Measurements from ENCODE around the gene RPL3. TPM values are rescaled to one million over a fixed set of nuclear protein-coding genes. Genes with fewer than 3 reads are reported as not detected.

RPL3 gene
- total and polyA plus RNA-seq, 7 experiments from 2014 or later, result 1,611 to 5,509 (median 3,848) TPM

GRCh38 chr22:39288135-39288898 is 31.1 kb downstream of the RPL3 start:
- H3K4me3 ChIP-seq (ENCODE audit: low read length), result no peak overlapping the region
- DNase-seq, result no peak
- H3K9me3 ChIP-seq (ENCODE audit: control insufficient read depth in 2 of 3, low read length in 3 of 3), result peaks cover 0 to 7% (median 0%) of the 10 kb centered on the region in 3 experiments
- no peaks in the 10 kb centered on the region for H3K36me3 ChIP-seq (ENCODE audit: control insufficient read depth in 2 of 3, insufficient read depth in 3 of 3, low read length in 3 of 3)
- Mint-ChIP-seq H3K4me1 (peaks cover 0 to 14% (median 5%) of the 10 kb centered on the region in 7 donors), H3K4me3 (no peak overlapping the region), H3K36me3 (peaks cover 0 to 3% (median 0%) of the 10 kb centered on the region in 5 donors), H3K9me3 (peaks cover 0 to 16% (median 5%) of the 10 kb centered on the region in 11 donors), H3K27me3 (peaks cover 0 to under 1% (median 0%) of the 10 kb centered on the region in 5 donors), H3K27ac (no peak overlapping the region)
- ChIA-PET CTCF (interaction anchor here (0.6 kb wide), 1 partner anchor 26 kb away, joined by 3 read pairs; no protein-coding TSS in a partner anchor), POLR2A (no interaction called here)
- no peaks in the 10 kb centered on the region for H3K4me1 ChIP-seq (ENCODE audit: control insufficient read depth in 2 of 2, insufficient read depth in 2 of 2, low read length in 2 of 2)
- intact Hi-C loops (cut with micrococcal nuclease), result no loop called here
- ATAC-seq, result no peak
- H3K27me3 ChIP-seq (ENCODE audit: control insufficient read depth in 2 of 2, insufficient read depth in 2 of 2, low read length in 2 of 2), result no peaks in the 10 kb centered on the region
- H3K27ac ChIP-seq (ENCODE audit: low read depth, low read length), result no peak overlapping the region

GRCh38 chr22:39287076-39287725 is 32.2 kb downstream of the RPL3 start:
- H3K27ac ChIP-seq (ENCODE audit: low read depth, low read length), result no peak overlapping the region
- intact Hi-C loops (cut with micrococcal nuclease), result no loop called here
- Mint-ChIP-seq H3K4me1 (peaks cover 0 to 10% (median 5%) of the 10 kb centered on the region in 7 donors), H3K27ac (peak overlapping the region in 2 of 9 donors; percentile 38 to 60), H3K4me3 (no peak overlapping the region), H3K9me3 (peaks cover 0 to 16% (median 5%) of the 10 kb centered on the region in 11 donors), H3K27me3 (no peaks in the 10 kb centered on the region), H3K36me3 (peaks cover 0 to 3% (median 0%) of the 10 kb centered on the region in 5 donors)
- ATAC-seq (peak; percentile 80), DNase-seq (no peak)
- ChIA-PET CTCF (no interaction called here), POLR2A (no interaction called here)
- H3K36me3 ChIP-seq (ENCODE audit: control insufficient read depth in 2 of 3, insufficient read depth in 3 of 3, low read length in 3 of 3), result no peaks in the 10 kb centered on the region
- H3K27me3 ChIP-seq (ENCODE audit: control insufficient read depth in 2 of 2, insufficient read depth in 2 of 2, low read length in 2 of 2), result no peaks in the 10 kb centered on the region
- H3K9me3 ChIP-seq (ENCODE audit: control insufficient read depth in 2 of 3, low read length in 3 of 3), result peaks cover 0 to 7% (median 0%) of the 10 kb centered on the region in 3 experiments
- H3K4me3 ChIP-seq (ENCODE audit: low read length), result no peak overlapping the region
- no peaks in the 10 kb centered on the region for H3K4me1 ChIP-seq (ENCODE audit: control insufficient read depth in 2 of 2, insufficient read depth in 2 of 2, low read length in 2 of 2)

GRCh38 chr22:39284983-39285382 is 34.4 kb downstream of the RPL3 start:
- Histone ChIP-seq H3K36me3 (ENCODE audit: control insufficient read depth in 2 of 3, insufficient read depth in 3 of 3, low read length in 3 of 3) (no peaks in the 10 kb centered on the region), H3K9me3 (ENCODE audit: control insufficient read depth in 2 of 3, low read length in 3 of 3) (peaks cover 0 to 7% (median 0%) of the 10 kb centered on the region in 3 experiments), H3K27ac (ENCODE audit: low read depth, low read length) (no peak overlapping the region), H3K4me3 (ENCODE audit: low read length) (no peak overlapping the region), H3K4me1 (ENCODE audit: control insufficient read depth in 2 of 2, insufficient read depth in 2 of 2, low read length in 2 of 2) (no peaks in the 10 kb centered on the region), H3K27me3 (ENCODE audit: control insufficient read depth in 2 of 2, insufficient read depth in 2 of 2, low read length in 2 of 2) (peaks cover 0 to 2% of the 10 kb centered on the region in 2 donors)
- ATAC-seq (no peak), DNase-seq (no peak)
- intact Hi-C loops (cut with micrococcal nuclease), result no loop called here
- Mint-ChIP-seq H3K27me3 (peaks cover 0 to 2% (median 0%) of the 10 kb centered on the region in 5 donors), H3K36me3 (peaks cover 0 to 3% (median 0%) of the 10 kb centered on the region in 5 donors), H3K27ac (no peak overlapping the region), H3K4me3 (no peak overlapping the region), H3K9me3 (peaks cover 0 to 16% (median 5%) of the 10 kb centered on the region in 11 donors), H3K4me1 (peaks cover 0 to 10% (median 5%) of the 10 kb centered on the region in 7 donors)
- CTCF ChIA-PET, result no interaction called here
- POLR2A ChIA-PET, result interaction anchor here (0.8 kb wide), 1 partner anchor 620 kb away, joined by 3 read pairs; no protein-coding TSS in a partner anchor

- Mint-ChIP-seq H3K4me1 (peaks cover 0 to 10% (median 5%) of the 10 kb centered on the region in 7 donors), H3K27me3 (peaks cover 0 to 5% (median 0%) of the 10 kb centered on the region in 5 donors), H3K36me3 (peaks cover 0 to 3% (median 0%) of the 10 kb centered on the region in 5 donors), H3K27ac (no peak overlapping the region), H3K4me3 (peak overlapping the region in 2 of 10 donors; percentile 20 to 45), H3K9me3 (peaks cover 0 to 16% (median 5%) of the 10 kb centered on the region in 11 donors)
- ATAC-seq, result no peak
- H3K27ac ChIP-seq (ENCODE audit: low read depth, low read length), result no peak overlapping the region
- ChIA-PET CTCF (no interaction called here), POLR2A (interaction anchor here (0.8 kb wide), 1 partner anchor 621 kb away, joined by 3 read pairs; no protein-coding TSS in a partner anchor)
- H3K9me3 ChIP-seq (ENCODE audit: control insufficient read depth in 2 of 3, low read length in 3 of 3), result peaks cover 0 to 7% (median 0%) of the 10 kb centered on the region in 3 experiments
- DNase-seq, result no peak
- H3K36me3 ChIP-seq (ENCODE audit: control insufficient read depth in 2 of 3, insufficient read depth in 3 of 3, low read length in 3 of 3), result no peaks in the 10 kb centered on the region
- no peaks in the 10 kb centered on the region for H3K4me1 ChIP-seq (ENCODE audit: control insufficient read depth in 2 of 2, insufficient read depth in 2 of 2, low read length in 2 of 2)
- no peak overlapping the region for H3K4me3 ChIP-seq (ENCODE audit: low read length)
- intact Hi-C loops (cut with micrococcal nuclease), result no loop called here
- H3K27me3 ChIP-seq (ENCODE audit: control insufficient read depth in 2 of 2, insufficient read depth in 2 of 2, low read length in 2 of 2), result peaks cover 0 to 2% of the 10 kb centered on the region in 2 donors
Measured at GRCh38 chr22:39284142-39284980, 35.1 kb downstream of the RPL3 start.

GRCh38 chr22:39283322-39284141 is 35.9 kb downstream of the RPL3 start:
- Histone ChIP-seq H3K9me3 (ENCODE audit: control insufficient read depth in 2 of 3, low read length in 3 of 3) (peaks cover 0 to 7% (median 0%) of the 10 kb centered on the region in 3 experiments), H3K27me3 (ENCODE audit: control insufficient read depth in 2 of 2, insufficient read depth in 2 of 2, low read length in 2 of 2) (peaks cover 0 to 2% of the 10 kb centered on the region in 2 donors), H3K27ac (ENCODE audit: low read depth, low read length) (no peak overlapping the region), H3K4me1 (ENCODE audit: control insufficient read depth in 2 of 2, insufficient read depth in 2 of 2, low read length in 2 of 2) (no peaks in the 10 kb centered on the region), H3K4me3 (ENCODE audit: low read length) (no peak overlapping the region), H3K36me3 (ENCODE audit: control insufficient read depth in 2 of 3, insufficient read depth in 3 of 3, low read length in 3 of 3) (no peaks in the 10 kb centered on the region)
- Mint-ChIP-seq H3K27me3 (peaks cover 0 to 10% (median 0%) of the 10 kb centered on the region in 5 donors), H3K36me3 (peaks cover 0 to 3% (median 0%) of the 10 kb centered on the region in 5 donors), H3K27ac (no peak overlapping the region), H3K4me3 (peak overlapping the region in 1 of 10 donors; percentile 20), H3K4me1 (peaks cover 0 to 10% (median 5%) of the 10 kb centered on the region in 7 donors), H3K9me3 (peaks cover 0 to 16% (median 5%) of the 10 kb centered on the region in 11 donors)
- intact Hi-C loops (cut with micrococcal nuclease), result no loop called here
- DNase-seq (no peak), ATAC-seq (no peak)
- ChIA-PET CTCF (no interaction called here), POLR2A (no interaction called here)

All from naive thymus-derived CD4-positive, alpha-beta T cell (primary cell).